ENCODE results near the gene CUL2. TPM values are rescaled to one million over a fixed set of nuclear protein-coding genes. Genes with fewer than 3 reads are reported as not detected.

Gene CUL2
- total RNA-seq, 4 donors from 2014 or later, result 23.2 to 32.0 (median 24.5) TPM

DNA sequence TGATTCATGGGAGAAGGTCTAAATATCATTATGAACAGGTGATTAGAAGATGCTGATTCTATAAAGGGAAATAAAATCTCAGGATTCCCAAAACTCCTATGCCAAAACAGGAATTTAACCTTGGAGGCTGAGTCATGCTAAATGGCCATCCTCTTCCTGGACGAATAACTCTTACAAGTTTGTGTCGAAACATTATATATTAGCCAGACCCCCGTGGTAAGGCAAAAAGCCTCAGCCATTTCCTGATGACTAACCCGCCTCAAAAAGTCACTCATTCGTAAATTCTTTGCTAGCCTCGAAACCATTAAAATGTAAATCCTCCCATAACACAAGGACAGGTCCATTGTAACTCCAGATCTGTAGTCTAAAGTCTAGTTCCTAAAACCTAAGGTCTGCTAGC, 32.0 kb downstream of the CUL2 start:
- TF ChIP-seq, protein P1, sequence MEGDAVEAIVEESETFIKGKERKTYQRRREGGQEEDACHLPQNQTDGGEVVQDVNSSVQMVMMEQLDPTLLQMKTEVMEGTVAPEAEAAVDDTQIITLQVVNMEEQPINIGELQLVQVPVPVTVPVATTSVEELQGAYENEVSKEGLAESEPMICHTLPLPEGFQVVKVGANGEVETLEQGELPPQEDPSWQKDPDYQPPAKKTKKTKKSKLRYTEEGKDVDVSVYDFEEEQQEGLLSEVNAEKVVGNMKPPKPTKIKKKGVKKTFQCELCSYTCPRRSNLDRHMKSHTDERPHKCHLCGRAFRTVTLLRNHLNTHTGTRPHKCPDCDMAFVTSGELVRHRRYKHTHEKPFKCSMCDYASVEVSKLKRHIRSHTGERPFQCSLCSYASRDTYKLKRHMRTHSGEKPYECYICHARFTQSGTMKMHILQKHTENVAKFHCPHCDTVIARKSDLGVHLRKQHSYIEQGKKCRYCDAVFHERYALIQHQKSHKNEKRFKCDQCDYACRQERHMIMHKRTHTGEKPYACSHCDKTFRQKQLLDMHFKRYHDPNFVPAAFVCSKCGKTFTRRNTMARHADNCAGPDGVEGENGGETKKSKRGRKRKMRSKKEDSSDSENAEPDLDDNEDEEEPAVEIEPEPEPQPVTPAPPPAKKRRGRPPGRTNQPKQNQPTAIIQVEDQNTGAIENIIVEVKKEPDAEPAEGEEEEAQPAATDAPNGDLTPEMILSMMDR (IDR thresholded peaks at IDR 0.05; ENCODE audit: low read depth), result no peak

DNA sequence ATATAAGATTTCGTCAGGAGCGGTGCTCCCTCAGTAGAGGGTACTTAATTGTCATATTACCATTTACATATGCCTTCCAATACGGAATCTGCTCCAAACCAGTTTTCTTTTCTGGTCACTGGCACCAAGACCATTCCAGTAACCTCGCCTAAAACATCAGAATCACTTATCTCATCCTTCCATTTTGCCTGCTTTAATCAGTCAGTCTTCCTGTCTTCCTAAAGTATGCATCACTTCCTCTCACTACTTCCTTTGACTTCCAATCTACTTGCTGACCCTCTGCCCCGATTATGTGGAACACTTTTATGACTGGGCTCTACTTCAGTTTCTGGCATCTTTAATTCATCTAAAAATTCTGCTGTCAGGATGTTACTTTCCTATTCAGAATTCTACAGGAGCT, 33.5 kb downstream of the CUL2 start:
- TF ChIP-seq, protein P1 (IDR thresholded peaks at IDR 0.05; ENCODE audit: low read depth), result no peak

- TF ChIP-seq, protein P1 (IDR thresholded peaks at IDR 0.05; ENCODE audit: low read depth), result no peak
Measured at GRCh38 chr10:35056133-35056532, 34.0 kb downstream of the CUL2 start.

DNA sequence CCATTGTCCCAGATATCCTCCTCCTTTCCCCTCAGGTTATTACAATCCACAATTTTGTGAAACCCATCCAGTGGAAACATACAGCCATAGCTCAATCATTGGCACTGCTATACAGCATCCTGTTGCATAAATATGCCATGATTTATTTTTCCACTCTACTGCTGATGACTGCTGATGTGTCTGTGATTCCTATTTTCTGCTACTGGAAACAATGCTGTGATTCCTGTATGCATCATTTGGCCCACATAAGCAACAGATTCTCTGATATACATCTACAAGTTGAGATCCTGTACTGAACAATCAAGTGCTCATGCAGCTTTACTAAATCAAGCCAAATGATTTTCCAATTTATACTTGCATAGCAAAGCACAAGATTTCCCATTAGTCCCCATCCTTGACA, 39.6 kb downstream of the CUL2 start:
- TF ChIP-seq, protein P1 (IDR thresholded peaks at IDR 0.05; ENCODE audit: low read depth), result no peak

DNA sequence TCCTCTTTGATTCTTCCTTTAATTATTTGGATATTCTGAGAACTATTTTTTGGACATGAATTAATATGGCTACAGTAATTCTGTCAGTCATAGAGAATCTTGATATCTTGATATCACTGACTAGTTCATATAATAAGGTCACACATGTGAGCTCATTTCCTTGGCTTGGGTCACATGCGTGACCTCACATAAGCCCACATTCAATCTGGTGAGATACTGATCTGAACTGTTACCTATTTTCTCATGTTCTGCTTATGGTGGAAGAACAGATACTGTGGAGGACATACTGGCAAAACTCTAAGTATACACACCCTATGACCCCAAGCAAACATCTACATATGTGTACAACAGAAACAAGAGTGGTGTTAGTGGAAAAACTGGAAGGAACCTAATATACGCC, 44.1 kb downstream of the CUL2 start:
- TF ChIP-seq, protein P1 (IDR thresholded peaks at IDR 0.05; ENCODE audit: low read depth), result no peak

- TF ChIP-seq, protein P1 (IDR thresholded peaks at IDR 0.05; ENCODE audit: low read depth), result no peak
Measured at GRCh38 chr10:35043796-35044344, 46.3 kb downstream of the CUL2 start.

GRCh38 chr10:35042783-35043182, 47.4 kb downstream of the CUL2 start:
- TF ChIP-seq, protein P1 (IDR thresholded peaks at IDR 0.05; ENCODE audit: low read depth), result no peak

All from subcutaneous adipose tissue (tissue), 4 donors.